Retina (tissue), 1 donor: ENCODE results near the gene DEFB124.
"Not testable (repeated sequence)": the region's sequence is repeated elsewhere in the genome, so short reads cannot be mapped to it uniquely, and the experiment has no call there.

Source experiments
- DNase-seq: peaks from one replicate; pipeline ENCODE4 v3.0.0-alpha.2; 2016

The DEFB124 gene

DNA sequence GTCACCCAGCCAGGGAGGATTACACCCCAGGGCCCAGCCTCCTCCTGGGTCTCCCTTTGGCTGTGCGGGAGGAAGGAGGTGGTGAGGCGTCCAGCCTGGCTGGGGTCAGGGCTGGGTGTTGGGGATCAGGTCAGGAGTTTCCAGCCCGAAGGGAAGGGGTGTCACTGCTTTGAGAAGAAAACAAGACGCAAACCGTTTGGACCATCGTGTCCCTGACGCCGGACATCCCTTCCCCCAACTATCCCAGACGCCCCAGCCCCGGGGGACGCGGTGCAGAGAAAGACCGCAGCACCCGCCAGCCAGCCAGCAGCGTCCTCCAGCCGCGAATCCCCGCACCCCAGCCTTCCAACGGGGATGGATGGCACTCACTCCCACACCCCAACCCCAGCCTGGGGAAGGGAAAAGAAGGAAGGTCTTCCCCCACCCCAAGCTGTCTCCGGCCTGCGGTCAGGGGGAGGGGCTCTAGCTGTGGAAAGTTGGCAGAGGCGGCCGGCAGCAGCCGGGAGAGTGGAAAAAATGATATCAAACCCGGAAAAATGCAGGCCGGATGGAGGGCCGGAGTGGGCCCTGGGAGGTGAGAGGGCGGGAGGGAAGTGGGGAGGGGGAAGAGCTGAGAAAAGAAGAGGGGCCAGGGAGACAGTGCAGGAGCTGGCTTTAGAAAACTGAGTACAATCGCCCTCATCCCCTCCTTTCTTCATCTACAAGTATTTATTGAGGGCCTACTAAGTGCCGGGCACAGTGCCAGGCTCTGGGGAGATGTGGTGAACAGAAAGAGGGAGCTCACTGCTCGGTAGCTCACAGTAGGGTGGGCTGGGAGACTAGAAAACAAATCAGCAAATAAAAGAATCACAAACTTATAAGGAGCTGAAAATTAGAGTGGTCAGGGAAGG is 10.8 kb upstream of the DEFB124 start:
- no peak for DNase-seq

DNA sequence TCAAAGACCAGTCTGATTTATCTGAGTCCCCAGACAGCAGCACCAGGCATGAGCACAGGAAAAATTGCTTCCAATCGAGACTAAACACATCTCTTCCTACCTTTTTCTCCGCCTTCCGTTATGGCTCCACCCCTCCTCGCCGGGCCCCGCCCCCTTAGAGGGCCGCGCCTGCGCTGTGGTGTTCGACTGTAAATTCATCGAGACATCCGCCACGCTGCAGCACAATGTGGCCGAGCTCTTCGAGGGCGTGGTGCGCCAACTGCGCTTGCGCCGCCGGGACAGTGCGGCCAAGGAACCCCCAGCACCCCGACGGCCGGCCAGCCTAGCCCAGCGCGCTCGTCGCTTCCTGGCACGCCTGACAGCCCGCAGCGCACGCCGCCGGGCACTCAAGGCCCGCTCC is 9.1 kb upstream of the DEFB124 start:
- DNase-seq: peak; percentile 25

DNA sequence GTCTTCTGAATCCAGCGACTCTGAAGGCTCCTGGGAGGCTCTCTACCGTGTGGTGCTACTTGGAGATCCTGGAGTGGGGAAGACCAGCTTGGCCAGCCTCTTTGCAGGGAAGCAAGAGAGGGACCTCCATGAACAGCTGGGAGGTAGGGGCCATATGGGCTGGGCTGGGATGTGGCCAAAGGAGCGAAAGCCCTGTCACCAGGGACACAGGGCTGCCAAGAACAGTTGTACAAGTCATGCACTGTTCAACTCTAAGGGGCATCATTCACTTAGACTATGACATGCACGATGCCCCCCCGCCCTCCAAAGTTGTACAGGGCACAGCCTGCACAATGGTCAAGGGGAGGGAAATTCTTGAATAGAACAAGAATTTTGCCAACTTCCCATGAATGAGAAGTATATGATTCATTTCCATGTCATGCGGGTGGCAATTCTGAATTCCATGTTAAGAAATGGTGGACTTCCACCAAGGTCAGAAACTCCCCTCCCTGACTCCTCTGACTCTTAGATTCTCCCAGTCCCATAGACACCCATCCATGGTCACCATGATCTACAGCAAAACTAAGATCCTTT is 1.8 kb upstream of the DEFB124 start:
- DNase-seq: no peak

DNA sequence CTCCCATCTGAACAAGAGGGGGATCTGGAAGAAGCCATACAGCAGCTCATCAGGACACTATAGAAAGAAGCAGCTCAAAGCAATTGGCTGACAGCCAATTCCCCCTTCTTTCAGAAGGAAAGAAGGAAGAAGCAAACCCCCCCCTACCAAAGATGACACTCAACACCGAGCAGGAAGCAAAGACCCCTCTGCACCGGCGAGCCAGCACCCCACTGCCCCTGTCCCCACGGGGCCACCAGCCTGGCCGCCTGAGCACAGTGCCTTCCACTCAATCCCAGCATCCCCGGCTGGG is 1.3 kb upstream of the DEFB124 start:
- no peak for DNase-seq

DNA sequence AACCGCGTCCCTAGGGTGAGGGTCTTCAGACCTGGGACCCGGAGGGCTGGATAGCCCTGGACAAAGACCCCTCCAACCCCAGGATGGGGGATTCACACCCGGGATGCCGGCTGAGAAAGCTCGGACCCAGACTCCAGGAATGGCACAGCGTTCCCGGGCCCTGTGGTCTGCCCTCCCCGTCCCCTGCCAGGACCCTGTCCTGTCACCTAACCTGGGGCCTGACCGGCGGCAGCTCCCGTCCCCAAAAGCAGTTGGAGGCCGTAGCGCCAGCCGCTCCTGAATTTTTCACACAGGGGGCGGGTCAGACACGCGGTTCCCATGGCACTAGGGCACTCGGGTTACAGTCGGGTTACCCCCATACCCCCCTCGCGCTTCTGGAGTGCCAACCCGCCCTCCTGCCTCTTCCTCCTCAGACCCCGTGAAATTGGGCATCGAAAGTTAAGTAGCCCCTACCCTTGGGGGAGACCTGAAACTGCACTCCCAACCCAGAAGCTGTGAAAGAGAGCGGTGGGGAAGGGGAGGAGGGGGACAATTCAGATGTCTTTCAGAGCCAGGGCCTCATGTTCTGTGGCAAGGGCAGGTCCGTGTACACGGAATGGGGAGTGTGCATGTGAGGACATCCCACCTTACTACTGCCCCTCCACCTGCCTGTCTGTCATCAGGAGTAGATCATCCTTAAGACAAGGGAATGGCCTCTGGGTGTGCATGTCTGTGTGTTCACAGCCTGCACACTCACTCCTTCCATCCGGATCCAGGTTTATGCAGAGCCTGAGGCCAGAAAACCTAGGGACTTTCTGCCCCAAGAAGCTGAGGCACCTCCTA is 756 bp upstream of the DEFB124 start:
- DNase-seq: peak; percentile 21

DNA sequence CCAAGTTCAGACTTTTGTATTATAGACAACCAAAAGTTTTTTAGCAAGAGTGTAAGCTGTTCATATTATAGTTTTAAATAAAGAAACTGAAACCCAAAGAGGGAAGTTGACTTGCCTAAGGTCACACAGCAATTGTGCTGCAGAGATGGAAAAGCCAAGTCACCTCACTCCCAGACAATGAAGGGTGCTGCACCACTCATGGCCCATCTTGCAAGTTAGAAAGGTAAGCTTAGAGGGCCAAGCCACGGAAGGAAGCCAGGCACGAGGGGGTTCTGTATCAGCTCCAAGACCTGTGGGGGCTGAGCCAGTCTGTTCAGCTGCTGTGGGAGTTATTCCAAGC is 860 bp downstream of the DEFB124 start:
- DNase-seq: no peak

DNA sequence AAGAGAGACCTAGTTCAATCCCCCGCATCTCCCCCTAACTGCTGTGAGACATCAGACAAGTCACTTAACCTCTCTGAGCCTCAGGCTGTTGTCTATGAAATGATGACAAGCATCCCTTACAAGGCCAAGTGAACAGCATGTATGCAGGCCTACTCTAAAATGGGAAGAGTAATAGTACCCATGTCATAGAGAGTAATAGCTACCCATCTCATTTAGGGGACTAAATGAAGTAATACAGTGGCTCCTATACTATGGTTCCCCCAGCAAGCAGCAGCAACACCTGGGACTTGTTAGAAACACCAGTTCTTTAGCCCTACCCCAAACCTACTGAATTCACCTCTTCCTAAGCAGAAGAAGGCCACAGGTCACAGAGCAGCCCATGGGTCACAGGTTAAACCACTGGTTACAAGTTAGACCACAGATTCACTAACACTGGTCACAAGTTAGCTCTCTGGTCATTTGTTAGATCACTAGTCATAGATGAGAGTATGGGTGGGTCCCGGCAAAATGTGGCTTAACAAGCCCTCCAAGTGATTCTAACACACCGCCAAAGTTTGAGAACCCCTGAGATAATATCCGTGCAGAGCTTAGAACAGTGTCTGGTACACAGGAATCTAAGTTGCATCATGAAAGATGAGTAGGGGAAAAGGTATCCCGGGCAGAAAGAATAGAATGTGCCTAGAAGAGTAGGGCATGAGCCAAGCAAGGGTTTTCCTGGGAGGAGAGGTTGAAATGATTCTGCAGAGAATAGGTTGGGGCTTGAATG is 1.4 kb downstream of the DEFB124 start:
- DNase-seq: no peak

DNA sequence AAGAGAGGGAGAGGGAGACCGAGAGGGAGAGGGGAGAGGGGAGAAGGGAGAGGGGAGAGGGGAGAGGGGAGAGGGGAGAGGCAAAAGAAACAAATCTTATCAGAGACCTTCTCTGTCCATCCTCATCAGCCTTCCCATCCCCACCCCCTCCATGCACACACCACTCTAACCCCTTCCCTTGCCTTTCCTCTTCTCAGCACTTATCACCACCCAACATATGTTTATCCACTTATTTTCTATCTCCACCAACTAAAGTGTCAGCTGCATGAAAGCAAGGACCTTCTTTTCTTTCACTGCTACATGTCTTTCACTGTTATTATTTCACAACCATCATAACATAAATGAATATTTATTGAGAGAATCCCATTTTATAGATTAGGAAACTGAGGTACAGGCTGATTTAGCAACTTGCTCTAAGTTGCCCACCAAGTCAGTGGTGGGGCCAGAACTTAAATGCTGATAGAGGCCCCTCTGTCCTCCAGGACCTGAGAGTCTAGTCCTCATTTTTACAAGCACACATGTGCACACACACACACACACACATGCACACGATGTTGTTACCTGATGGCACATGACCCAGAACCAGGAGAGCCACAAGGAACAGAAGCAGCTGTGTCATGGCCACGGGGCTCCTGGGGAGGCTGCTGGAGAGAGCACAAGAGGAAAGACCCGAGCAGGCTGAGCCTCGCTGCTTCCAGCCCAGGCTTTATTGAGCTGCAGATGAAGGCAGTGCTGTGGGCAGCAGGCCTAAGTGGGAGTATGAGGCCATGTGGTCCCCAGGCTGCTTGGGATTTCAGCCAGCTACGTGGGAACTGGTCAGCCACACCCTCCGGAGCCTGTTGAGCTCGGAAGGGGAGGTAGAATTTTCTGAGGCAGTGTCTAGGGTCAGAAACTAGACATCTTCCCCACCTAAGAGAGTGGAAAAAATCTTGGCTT is 2.3 kb downstream of the DEFB124 start:
- no peak for DNase-seq

DNA sequence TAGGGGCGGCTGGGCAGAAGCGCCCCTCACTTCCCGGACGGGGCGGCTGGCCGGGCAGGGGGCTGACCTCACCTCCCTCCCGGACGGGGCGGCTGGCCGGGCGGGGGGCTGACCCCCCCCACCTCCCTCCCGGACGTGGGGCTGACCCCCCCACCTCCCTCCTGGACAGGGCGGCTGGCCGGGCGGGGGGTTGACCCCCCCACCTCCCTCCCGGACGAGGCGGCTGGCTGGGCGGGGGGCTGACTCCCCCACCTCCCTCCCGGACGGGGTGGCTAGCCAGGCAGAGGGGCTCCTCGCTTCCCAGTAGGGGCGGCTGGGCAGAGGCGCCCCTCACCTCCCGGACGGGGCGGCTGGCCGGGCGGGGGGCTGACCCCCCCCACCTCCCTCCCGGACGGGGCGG is 4.0 kb downstream of the DEFB124 start:
- not testable (repeated sequence) for DNase-seq

DNA sequence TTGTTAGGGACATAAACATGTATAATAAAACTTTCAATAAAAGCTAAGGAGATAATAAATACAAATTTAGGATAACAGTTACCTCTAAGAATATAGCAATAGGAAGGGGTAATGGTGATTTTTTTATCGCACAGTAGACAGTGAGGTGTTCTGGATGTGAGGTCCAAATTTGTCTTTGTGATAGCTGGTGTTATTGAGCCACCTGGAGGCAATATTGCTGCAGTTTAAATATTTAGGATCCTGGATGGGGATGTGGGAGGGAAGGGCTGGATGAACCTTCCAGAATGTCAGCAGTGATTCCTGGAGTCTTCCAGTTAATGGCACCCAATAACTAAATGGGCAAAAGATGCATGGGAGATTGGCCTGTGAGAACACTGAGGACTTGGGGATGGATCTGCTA is 20.6 kb downstream of the DEFB124 start:
- no peak for DNase-seq

DNA sequence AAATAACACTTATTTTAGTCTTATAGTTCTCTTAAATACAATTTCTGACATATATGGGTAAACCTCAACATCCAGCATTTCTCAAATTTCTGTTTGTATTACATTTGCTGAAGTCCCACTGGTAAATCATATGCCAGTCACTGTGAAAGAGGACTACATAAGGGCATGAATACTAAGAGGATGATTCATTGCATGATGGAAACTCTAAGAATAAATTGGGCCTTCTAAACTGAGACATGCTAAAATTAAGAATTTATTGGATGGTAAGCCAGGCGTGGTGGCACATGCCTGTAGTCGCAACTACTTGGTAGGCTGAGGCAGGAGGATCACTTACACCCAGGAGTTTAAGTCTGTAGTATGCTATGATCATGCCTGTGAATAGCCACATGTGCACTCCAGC is 22.4 kb downstream of the DEFB124 start:
- no peak for DNase-seq

DNA sequence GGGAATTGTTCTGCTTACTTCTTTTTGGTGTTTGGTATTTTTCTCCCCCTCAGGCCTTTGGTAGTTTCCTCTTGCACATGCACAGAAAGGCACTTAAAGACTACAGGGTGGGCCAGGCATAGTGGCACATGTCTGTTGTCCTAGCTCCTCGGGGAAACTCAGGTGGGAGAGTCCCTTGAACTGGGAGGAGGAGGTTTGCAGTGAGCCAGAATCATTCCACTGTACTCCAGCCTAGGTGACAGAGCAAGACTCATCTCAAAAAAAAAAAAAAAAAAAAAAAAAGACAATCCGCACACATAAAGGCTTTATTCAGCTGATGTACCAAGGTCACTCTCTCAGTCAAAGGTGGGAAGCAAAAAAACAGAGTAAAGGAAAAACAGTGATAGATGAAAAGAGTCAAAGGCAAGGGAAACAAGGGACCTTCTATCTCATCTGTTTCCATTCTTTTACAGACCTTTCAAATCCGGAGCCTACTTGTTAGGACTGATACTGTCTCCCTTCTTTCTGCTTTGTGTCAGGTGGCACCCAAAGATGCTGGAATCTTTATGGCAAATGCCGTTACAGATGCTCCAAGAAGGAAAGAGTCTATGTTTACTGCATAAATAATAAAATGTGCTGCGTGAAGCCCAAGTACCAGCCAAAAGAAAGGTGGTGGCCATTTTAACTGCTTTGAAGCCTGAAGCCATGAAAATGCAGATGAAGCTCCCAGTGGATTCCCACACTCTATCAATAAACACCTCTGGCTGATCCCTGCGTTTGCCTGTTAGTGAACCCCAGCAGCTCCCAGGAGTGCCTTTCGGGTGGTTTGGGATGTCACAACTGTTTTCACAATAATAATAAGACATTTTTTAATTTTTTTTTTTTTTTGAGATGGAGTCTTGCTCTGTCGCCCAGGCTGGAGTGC is 25.2 kb downstream of the DEFB124 start:
- no peak for DNase-seq

DNA sequence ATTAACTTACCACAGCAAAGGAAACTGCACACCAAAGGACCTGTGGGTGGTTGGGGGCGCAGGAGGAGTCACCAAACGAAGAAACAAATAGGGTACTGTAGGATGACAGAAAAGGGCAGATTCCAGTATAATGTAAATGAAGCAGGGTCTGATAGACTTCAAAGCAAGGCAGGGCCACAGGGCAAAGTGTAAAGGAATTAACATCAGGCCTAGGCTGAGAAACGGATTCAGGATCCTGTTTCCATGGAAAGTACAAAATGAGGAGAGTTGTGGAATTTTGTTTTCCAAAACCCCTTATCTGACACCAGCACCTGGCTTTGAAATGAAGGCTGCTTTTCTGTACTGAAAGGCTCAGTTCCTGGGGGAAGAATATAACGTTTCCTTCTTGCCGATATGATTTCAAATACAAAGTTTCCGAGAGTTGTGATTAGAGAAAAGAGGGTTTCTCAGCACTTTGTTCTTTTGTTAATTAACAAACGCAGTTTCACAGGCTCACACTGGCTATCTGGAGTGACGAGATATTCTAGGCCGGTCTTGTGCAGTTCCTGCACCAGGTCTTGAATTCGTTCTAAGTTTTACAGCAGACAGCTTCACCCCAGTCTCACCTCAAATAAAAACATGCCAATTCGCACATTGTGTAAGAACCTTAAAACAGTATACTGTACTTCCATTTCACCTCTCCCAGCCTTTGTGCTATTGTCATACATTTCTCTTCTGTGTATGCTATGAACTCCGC is 28.7 kb downstream of the DEFB124 start:
- DNase-seq: no peak

DNA sequence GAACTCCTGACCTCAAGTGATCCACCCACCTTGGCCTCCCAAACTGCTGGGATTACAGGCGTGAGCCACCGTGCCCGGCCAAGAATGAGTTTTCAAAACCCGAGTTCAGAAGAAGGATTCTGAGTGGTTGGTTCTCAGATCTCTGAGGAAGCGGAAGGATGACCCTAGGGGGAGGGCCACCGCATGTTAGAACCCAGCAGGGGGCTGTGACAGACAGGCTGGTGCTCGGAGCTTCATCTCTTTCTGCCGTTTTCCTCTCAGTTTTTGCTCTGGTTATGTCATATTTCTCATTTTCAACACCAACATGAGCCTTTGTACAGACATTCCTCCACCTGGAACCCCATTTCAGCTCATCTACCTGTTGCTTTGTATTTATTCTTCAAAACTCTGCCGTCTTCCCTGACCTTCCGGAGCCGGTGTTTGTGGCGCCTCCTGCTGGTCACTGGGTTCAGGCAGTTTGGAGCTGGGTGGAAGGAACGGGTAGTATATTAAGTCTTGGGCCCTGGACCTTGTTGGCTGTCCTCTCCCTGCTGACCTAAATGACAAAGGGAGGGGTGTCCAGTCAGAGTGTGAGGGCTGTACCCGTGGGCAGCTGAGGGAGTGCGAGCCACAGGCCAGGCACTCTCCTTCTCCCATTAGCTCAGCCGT is 34.8 kb downstream of the DEFB124 start, which contains the start of gene DEFB123:
TSS of gene DEFB123 (plus strand) at position 621 of the 648 bp plus-strand sequence. CDS start 67 bp downstream, outside the sequence.
- DNase-seq: no peak

DNA sequence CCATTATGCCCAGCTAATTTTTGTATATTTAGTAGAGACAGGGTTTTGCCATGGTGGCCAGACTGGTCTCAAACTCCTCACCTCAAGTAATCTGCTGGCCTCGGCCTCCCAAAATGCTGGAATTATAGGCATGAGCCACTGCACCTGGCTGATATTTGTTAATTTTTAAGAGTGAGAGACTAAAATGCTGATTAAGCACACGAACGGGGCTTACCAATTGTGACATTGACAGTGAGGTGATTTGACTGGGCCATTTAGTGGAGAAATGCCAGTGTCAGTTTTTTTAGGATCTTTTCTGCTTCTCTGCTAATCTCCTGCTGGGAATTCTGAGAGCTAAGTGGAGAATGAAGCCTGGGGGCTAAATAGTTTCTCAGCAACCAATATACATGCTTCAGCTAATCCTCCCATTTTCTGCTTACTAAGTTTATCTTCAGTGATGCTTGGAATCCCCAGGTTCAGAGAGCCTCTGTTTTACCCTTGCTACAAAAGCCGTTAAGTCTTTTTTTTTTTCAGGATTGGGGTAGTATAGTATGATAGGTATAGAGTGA is 44.3 kb downstream of the DEFB124 start:
- peak; percentile 37 for DNase-seq

DNA sequence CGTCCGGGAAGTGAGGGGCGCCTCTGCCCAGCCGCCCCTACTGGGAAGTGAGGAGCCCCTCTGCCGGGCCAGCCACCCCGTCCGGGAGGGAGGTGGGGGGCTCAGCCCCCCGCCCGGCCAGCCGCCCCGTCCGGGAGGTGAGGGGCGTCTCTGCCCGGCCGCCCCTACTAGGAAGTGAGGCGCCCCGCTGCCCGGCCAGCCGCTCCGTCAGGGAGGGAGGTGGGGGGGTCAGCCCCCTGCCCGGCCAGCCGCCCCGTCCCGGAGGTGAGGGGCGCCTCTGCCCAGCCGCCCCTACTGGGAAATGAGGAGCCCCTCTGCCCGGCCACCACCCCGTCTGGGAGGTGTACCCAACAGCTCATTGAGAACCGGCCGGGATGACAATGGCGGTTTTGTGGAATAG is 47.4 kb downstream of the DEFB124 start:
- DNase-seq: not testable (repeated sequence)

DNA sequence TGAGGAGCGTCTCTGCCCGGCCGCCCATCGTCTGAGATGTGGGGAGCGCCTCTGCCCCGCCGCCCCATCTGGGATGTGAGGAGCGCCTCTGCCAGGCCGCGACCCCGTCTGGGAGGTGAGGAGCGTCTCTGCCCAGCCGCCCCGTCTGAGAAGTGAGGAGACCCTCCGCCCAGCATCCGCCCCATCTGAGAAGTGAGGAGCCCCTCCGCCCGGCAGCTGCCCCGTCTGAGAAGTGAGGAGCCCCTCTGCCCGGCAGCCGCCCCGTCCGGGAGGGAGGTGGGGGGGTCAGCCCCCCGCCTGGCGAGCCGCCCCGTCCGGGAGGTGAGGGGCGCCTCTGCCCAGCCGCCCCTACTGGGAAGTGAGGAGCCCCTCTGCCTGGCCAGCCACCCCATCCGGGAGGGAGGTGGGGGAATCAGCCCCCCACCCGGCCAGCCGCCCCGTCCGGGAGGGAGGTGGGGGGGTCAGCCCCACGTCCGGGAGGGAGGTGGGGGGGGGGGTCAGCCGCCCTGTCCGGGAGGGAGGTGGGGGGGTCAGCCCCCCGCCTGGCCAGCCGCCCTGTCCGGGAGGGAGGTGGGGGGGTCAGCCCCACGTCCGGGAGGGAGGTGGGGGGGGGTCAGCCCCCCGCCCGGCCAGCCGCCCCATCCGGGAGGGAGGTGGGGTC is 47.9 kb downstream of the DEFB124 start:
- not testable (repeated sequence) for DNase-seq

DNA sequence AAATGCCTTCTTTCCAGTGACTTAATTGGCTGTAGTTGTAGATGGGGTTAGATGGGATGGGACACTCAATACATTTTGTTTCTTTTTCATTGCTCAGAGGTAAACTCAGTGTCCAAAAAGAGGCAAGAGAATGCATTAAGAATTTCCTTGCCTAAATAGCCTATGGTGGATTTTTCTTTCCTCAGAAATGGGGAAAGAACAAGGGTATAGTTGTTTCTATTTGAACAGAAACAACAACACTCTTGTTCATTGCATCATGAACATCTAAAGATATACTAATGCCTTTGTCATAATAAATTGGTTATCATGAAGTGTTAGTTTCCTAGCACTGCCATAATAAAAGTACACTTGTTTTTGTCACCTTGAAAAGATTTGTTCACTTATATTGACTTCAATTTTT is 49.1 kb downstream of the DEFB124 start:
- DNase-seq: no peak

DNA sequence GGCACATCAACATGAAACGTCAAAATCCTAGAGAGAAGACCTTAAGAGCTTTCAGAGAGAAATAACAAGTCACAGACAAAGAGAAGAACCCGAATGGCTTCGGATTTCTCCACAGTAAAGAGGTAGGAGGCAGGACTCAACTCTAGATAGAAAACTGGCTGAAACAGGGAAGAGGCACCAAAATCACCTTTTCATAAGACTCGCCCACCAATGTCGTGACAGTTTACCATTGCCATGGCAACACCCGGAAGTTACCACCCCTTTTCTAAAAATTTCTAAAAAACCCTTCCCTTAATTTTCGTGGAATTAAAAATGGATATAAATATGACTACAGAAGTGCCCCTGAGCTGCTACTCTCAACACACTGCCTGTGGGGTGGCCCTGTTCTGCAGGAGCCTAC is 56.6 kb downstream of the DEFB124 start:
- DNase-seq: no peak
